HG03025 (cell line): ENCODE results near the gene PALLD.

Experiments used
- ATAC-seq: cut with Tn5 transposase; IDR thresholded peaks from one replicate; pipeline ENCODE4 v1.9.1; 2021; ENCODE audit warnings: mild to moderate bottlenecking, moderate library complexity; ENCODE audit not compliant: unreplicated experiment, low FRiP score

PALLD gene

GRCh38 chr4:168877511-168878491 lies 380.9 kb downstream of the PALLD start:
- peak; percentile 29 for ATAC-seq

GRCh38 chr4:168878623-168879022 lies 381.8 kb downstream of the PALLD start:
- ATAC-seq = no peak

GRCh38 chr4:168879188-168879587 lies 382.3 kb downstream of the PALLD start:
- ATAC-seq = no peak

GRCh38 chr4:168880072-168880675 lies 383.3 kb downstream of the PALLD start:
- ATAC-seq = no peak

GRCh38 chr4:168880811-168881595 lies 384.2 kb downstream of the PALLD start:
- peak; percentile 42 for ATAC-seq

GRCh38 chr4:168881781-168882420 lies 385.0 kb downstream of the PALLD start:
- ATAC-seq = no peak

GRCh38 chr4:168882650-168883233 lies 385.9 kb downstream of the PALLD start:
- ATAC-seq = no peak

- ATAC-seq = no peak
These were observed 386.7 kb downstream of the PALLD start for GRCh38 chr4:168883513-168883912.

GRCh38 chr4:168884251-168885124 lies 387.6 kb downstream of the PALLD start:
- no peak for ATAC-seq

- ATAC-seq = no peak
These were observed 388.5 kb downstream of the PALLD start for GRCh38 chr4:168885400-168885799.

GRCh38 chr4:168886351-168886750 lies 389.5 kb downstream of the PALLD start:
- ATAC-seq = no peak

- ATAC-seq = no peak
These were observed 391.0 kb downstream of the PALLD start for GRCh38 chr4:168887809-168888208.

GRCh38 chr4:168888715-168889215 lies 391.9 kb downstream of the PALLD start:
- ATAC-seq = no peak

- no peak for ATAC-seq
These were observed 394.2 kb downstream of the PALLD start for GRCh38 chr4:168891086-168891485.

- ATAC-seq = no peak
These were observed 394.8 kb downstream of the PALLD start for GRCh38 chr4:168891688-168892087.

- no peak for ATAC-seq
These were observed 395.6 kb downstream of the PALLD start for GRCh38 chr4:168892475-168892874.

GRCh38 chr4:168893205-168893604 lies 396.4 kb downstream of the PALLD start:
- no peak for ATAC-seq

- no peak for ATAC-seq
These were observed 397.0 kb downstream of the PALLD start for GRCh38 chr4:168893807-168894206.

- ATAC-seq = no peak
These were observed 403.2 kb downstream of the PALLD start for GRCh38 chr4:168900080-168900479.
